CD14-positive monocyte (primary cell): ENCODE data around the gene SIPA1L2. TPM values are rescaled to one million over a fixed set of nuclear protein-coding genes. Genes with fewer than 3 reads are reported as not detected.

Experiments
- DNase-seq, 3 donors: peaks; one replicate each; pipeline ENCODE4 v3.0.0-alpha.2; 2011 to 2022
- H2AFZ ChIP-seq: 2 replicates; pipeline ENCODE4 v1.6.0; 2012; ENCODE audit warnings: mild to moderate bottlenecking, low read depth, low read length, inconsistent platforms; ENCODE audit not compliant: insufficient read depth, poor library complexity, severe bottlenecking
- H3K27ac ChIP-seq, 2 donors: 1 replicate in 1 of 2; 2 replicates in 1 of 2; pipeline ENCODE4 v1.5.1; 2012 to 2013; ENCODE audit warnings: low read length in 2 of 2, control low read depth in 1 of 2, inconsistent platforms in 1 of 2, low read depth in 1 of 2, mild to moderate bottlenecking in 1 of 2
- H3K27me3 ChIP-seq, 2 donors: one replicate each; pipeline versions ENCODE4 v1.6.0 to v1.6.1; 2011 to 2013; ENCODE audit warnings: low read length in 2 of 2; ENCODE audit not compliant: control insufficient read depth in 2 of 2, insufficient read depth in 2 of 2
- H3K36me3 ChIP-seq, 2 donors: replicated peaks in 1 of 2; 1 replicate in 1 of 2; 2 replicates in 1 of 2; pipeline versions ENCODE4 v1.5.1 to v1.6.1; 2012 to 2013; ENCODE audit warnings: low read length in 2 of 2, control low read depth in 1 of 2, inconsistent platforms in 1 of 2, mild to moderate bottlenecking in 1 of 2; ENCODE audit not compliant: insufficient read depth in 2 of 2, control insufficient read depth in 1 of 2
- H3K4me1 ChIP-seq, 2 donors: 1 replicate in 1 of 2; 2 replicates in 1 of 2; pipeline versions ENCODE4 v1.5.1 to v1.6.1; 2012 to 2013; ENCODE audit warnings: low read length in 2 of 2, control low read depth in 1 of 2, inconsistent platforms in 1 of 2, mild to moderate bottlenecking in 1 of 2, moderate library complexity in 1 of 2; ENCODE audit not compliant: insufficient read depth in 2 of 2, control insufficient read depth in 1 of 2
- H3K4me2 ChIP-seq: replicated peaks from 2 replicates; pipeline ENCODE3; 2012; ENCODE audit warnings: low read length, moderate library complexity, mild to moderate bottlenecking; ENCODE audit not compliant: poor library complexity, severe bottlenecking; ENCODE audit errors: extremely low read depth
- H3K4me3 ChIP-seq, 3 experiments: fragments of 200-600 bp in 1 of 3; sonication (generic) in 1 of 3; replicated peaks in 1 of 3; 1 replicate in 2 of 3; 2 replicates in 1 of 3; pipeline ENCODE4 v1.5.1; 2011 to 2013; ENCODE audit warnings: low read length in 3 of 3, mild to moderate bottlenecking in 3 of 3, control low read depth in 2 of 3, low read depth in 2 of 3, inconsistent platforms in 1 of 3, moderate library complexity in 1 of 3
- H3K79me2 ChIP-seq: 2 replicates; pipeline ENCODE4 v1.6.0; 2012; ENCODE audit warnings: mild to moderate bottlenecking, control low read depth, inconsistent platforms, low read length, moderate library complexity; ENCODE audit not compliant: insufficient read depth
- H3K9ac ChIP-seq: 2 replicates; pipeline ENCODE4 v1.6.0; 2017; ENCODE audit warnings: low read length, mild to moderate bottlenecking; ENCODE audit not compliant: insufficient read depth, poor library complexity, severe bottlenecking
- H3K9me3 ChIP-seq, 2 donors: replicated peaks in 1 of 2; 1 replicate in 1 of 2; 2 replicates in 1 of 2; pipeline versions ENCODE4 v1.5.1 to v1.6.1; 2012 to 2013; ENCODE audit warnings: low read length in 2 of 2, control low read depth in 1 of 2; ENCODE audit not compliant: control insufficient read depth in 1 of 2, insufficient read depth in 1 of 2
- H4K20me1 ChIP-seq: 2 replicates; pipeline ENCODE4 v1.6.0; 2012; ENCODE audit warnings: mild to moderate bottlenecking, low read length, control low read depth, moderate library complexity; ENCODE audit not compliant: insufficient read depth
- H3K27ac Mint-ChIP-seq, 7 donors: one replicate each; pipeline ENCODE4 v1.8.0; 2020; ENCODE audit warnings: mild to moderate bottlenecking in 7 of 7, mixed read lengths in 7 of 7, moderate library complexity in 6 of 7, inconsistent platforms in 2 of 7
- H3K27me3 Mint-ChIP-seq, 3 donors: one replicate each; pipeline ENCODE4 v1.8.0; 2021 to 2022; ENCODE audit warnings: low read depth in 3 of 3, mild to moderate bottlenecking in 3 of 3, mixed read lengths in 3 of 3, moderate library complexity in 3 of 3, inconsistent platforms in 1 of 3
- H3K36me3 Mint-ChIP-seq, 2 donors: one replicate each; pipeline ENCODE4 v1.8.0; 2020; ENCODE audit warnings: mixed read lengths in 2 of 2, inconsistent platforms in 1 of 2, mild to moderate bottlenecking in 1 of 2
- H3K4me1 Mint-ChIP-seq: one replicate; pipeline ENCODE4 v1.8.0; 2020; ENCODE audit warnings: mild to moderate bottlenecking, mixed read lengths
- H3K4me3 Mint-ChIP-seq, 2 donors: one replicate each; pipeline ENCODE4 v1.8.0; 2020; ENCODE audit warnings: mild to moderate bottlenecking in 2 of 2, mixed read lengths in 2 of 2, moderate library complexity in 1 of 2
- H3K9me3 Mint-ChIP-seq, 7 donors: one replicate each; pipeline ENCODE4 v1.8.0; 2020 to 2022; ENCODE audit warnings: mixed read lengths in 7 of 7, mild to moderate bottlenecking in 6 of 7, moderate library complexity in 6 of 7, inconsistent platforms in 2 of 7
- CTCF ChIP-seq: fragments of 200-600 bp; IDR thresholded peaks from one replicate; pipeline ENCODE4 v1.8.0; 2022; ENCODE audit warnings: antibody characterized with exemption, mild to moderate bottlenecking
- WGBS: methylation state at CpG from one replicate; pipeline ENCODE4 v1.1.5; 2013; ENCODE audit warnings: missing lambda C conversion rate; ENCODE audit not compliant: insufficient coverage; 5-methylcytosine and 5-hydroxymethylcytosine counted together
- intact Hi-C, 2 donors: fragments of 100-400 bp; cut with micrococcal nuclease; formaldehyde crosslinking; loops; one replicate each; pipeline versions ENCODE4 v1.15.0 to v1.15.1; 2023
- polyA plus RNA-seq, 3 donors: library from polyadenylated mRNA; depleted of rRNA in 1 of 3; unstranded in 2 of 3; stranded (reverse) in 1 of 3; fragments of 300-500 nt in 2 of 3; fragments of >200 nt in 1 of 3; fragmentation: Illumina TruSeq in 2 of 3; gene quantifications; 1 replicate in 2 of 3; 2 replicates in 1 of 3; pipeline ENCODE4 v1.2.3, GENCODE V29; 2012 to 2021

Gene SIPA1L2
- polyA plus RNA-seq, 3 donors: 0.64 to 6.8 (median 1.3) TPM

GRCh38 chr1:232673256-232673655 is 43.3 kb upstream of the SIPA1L2 start:
- no peak overlapping the region for H3K4me3 Mint-ChIP-seq
- H3K4me1 Mint-ChIP-seq: peaks cover 4% of the 10 kb centered on the region
- Histone ChIP-seq H3K79me2 (no peaks in the 10 kb centered on the region), H3K36me3 (no peaks in the 10 kb centered on the region), H3K4me3 (no peak overlapping the region), H3K4me1 (no peaks in the 10 kb centered on the region), H3K9me3 (no peaks in the 10 kb centered on the region), H3K9ac (no peak overlapping the region), H3K4me2 (no peak overlapping the region), H3K27me3 (no peaks in the 10 kb centered on the region), H3K27ac (no peak overlapping the region), H2AFZ (peak overlapping the region; percentile 13), H4K20me1 (no peaks in the 10 kb centered on the region)
- no peaks in the 10 kb centered on the region for H3K36me3 Mint-ChIP-seq
- peaks cover 0 to 5% (median 0%) of the 10 kb centered on the region in 3 donors for H3K27me3 Mint-ChIP-seq
- 100% methylated on average over 2 of the region's 6 CpGs for WGBS
- H3K27ac Mint-ChIP-seq: no peak overlapping the region
- DNase-seq: no peak
- intact Hi-C loops: no loop called here
- no peak for TF ChIP-seq CTCF
- H3K9me3 Mint-ChIP-seq: peaks cover 0 to 3% (median 0%) of the 10 kb centered on the region in 7 donors

GRCh38 chr1:232669981-232670747 is 40.2 kb upstream of the SIPA1L2 start:
- intact Hi-C loops: no loop called here
- Histone ChIP-seq H3K9me3 (no peaks in the 10 kb centered on the region), H2AFZ (no peak overlapping the region), H3K9ac (no peak overlapping the region), H3K79me2 (no peaks in the 10 kb centered on the region), H3K36me3 (no peaks in the 10 kb centered on the region), H3K27me3 (no peaks in the 10 kb centered on the region), H3K4me2 (no peak overlapping the region), H4K20me1 (no peaks in the 10 kb centered on the region), H3K4me1 (no peaks in the 10 kb centered on the region), H3K4me3 (no peak overlapping the region), H3K27ac (no peak overlapping the region)
- peaks cover 0 to 3% (median 0%) of the 10 kb centered on the region in 7 donors for H3K9me3 Mint-ChIP-seq
- no peaks in the 10 kb centered on the region for H3K36me3 Mint-ChIP-seq
- H3K27ac Mint-ChIP-seq: no peak overlapping the region
- TF ChIP-seq CTCF: no peak
- no peak for DNase-seq
- H3K4me1 Mint-ChIP-seq: peaks cover 14% of the 10 kb centered on the region
- H3K4me3 Mint-ChIP-seq: peak overlapping the region in 1 of 2 donors; percentile 1
- 73% methylated on average over 9 of the region's 11 CpGs for WGBS
- H3K27me3 Mint-ChIP-seq: peaks cover 0 to 3% (median 0%) of the 10 kb centered on the region in 3 donors
